Activated CD4-positive, alpha-beta memory T cell treated with anti-CD3 and anti-CD28 coated beads for 36 hours (primary cell): ENCODE results near the gene MX2. TPM values are rescaled to one million over a fixed set of nuclear protein-coding genes. Genes with fewer than 3 reads are reported as not detected.

ENCODE experiments used
- CTCF ChIA-PET: fragments of 350-600 bp; sonication (Branson Sonifier 250); formaldehyde crosslinking; loops from one replicate; lab custom pipeline; 2021; ENCODE audit warnings: antibody characterized with exemption, inconsistent platforms; lab: Charles Lee
- POLR2A ChIA-PET: fragments of 350-600 bp; sonication (Branson Sonifier 250); formaldehyde crosslinking; loops from one replicate; lab custom pipeline; 2021; ENCODE audit warnings: antibody characterized with exemption; lab: Charles Lee
- DNase-seq: peaks from one replicate; pipeline ENCODE4 v3.0.0-alpha.2; 2020
- H3K27ac Mint-ChIP-seq: one replicate; pipeline ENCODE4 v1.8.0; 2021; ENCODE audit warnings: mixed read lengths
- H3K27me3 Mint-ChIP-seq: one replicate; pipeline ENCODE4 v1.8.0; 2021; ENCODE audit warnings: mixed read lengths
- H3K36me3 Mint-ChIP-seq: one replicate; pipeline ENCODE4 v1.8.0; 2021; ENCODE audit warnings: mixed read lengths
- H3K4me1 Mint-ChIP-seq: one replicate; pipeline ENCODE4 v1.8.0; 2021; ENCODE audit warnings: low read depth, mixed read lengths
- H3K4me3 Mint-ChIP-seq: one replicate; pipeline ENCODE4 v1.8.0; 2021; ENCODE audit warnings: mild to moderate bottlenecking, mixed read lengths
- H3K9me3 Mint-ChIP-seq: one replicate; pipeline ENCODE4 v1.8.0; 2021; ENCODE audit warnings: mixed read lengths
- intact Hi-C: fragments of 100-400 bp; cut with micrococcal nuclease; formaldehyde crosslinking; loops from one replicate; pipeline ENCODE4 v1.15.1; 2023
- total RNA-seq, 2 experiments: library from RNA; stranded (reverse); gene quantifications; one replicate each; pipeline ENCODE4 v1.2.3, GENCODE V29; 2021

Gene MX2
- total RNA-seq, 2 experiments from 2014 or later, result 25.3 to 26.9 TPM

DNA sequence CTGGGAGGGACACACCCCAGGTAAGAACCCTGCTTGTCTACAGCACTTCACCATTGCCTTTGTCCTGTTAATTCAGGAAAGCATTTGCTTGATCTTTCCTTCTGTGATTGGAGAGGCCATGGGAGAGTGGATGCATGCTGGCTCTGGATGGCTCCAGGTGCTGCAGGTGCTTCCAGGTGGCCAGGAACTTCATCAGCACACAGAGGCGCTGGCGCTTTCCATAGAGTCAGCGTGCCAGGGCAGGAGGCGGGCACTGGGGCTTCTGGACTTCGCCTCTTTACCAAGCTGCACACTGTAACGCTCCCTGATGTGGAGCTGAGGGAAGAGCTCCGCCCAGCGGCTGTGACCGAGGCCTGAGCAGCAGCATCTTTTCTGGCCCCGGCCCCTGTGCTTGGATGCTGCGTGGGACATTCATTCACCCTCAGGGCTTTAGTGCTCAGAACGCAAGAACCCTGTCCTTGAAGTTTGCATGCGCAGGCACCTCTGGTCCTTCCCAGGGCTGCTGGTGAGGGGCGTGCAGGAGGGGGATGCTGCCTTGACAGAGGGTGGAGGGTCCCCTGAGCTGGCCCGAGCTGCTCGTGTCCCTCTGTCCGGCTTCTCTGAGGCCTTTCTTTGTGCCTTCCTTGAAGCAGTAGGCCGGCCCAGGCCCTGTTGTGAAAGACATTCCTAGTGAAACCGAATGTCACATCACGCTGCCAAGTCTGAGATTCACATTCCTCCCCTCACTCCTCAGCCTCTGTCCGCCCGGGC, 1.6 kb upstream of the MX2 start:
- Mint-ChIP-seq H3K27ac (no peak overlapping the region), H3K4me3 (no peak overlapping the region), H3K27me3 (no peaks in the 10 kb centered on the region), H3K4me1 (peaks cover 38% of the 10 kb centered on the region), H3K9me3 (peaks cover 2% of the 10 kb centered on the region), H3K36me3 (peaks cover 3% of the 10 kb centered on the region)
- POLR2A ChIA-PET, result interaction anchor here (1.9 kb wide), 1 partner anchor 10 kb away, joined by 6 read pairs; no protein-coding TSS in a partner anchor
- intact Hi-C loops, result loop anchor here (10.0 kb wide), 2 partner anchors 75 to 205 kb away; no protein-coding TSS in a partner anchor
- CTCF ChIA-PET, result no interaction called here
- DNase-seq, result no peak

DNA sequence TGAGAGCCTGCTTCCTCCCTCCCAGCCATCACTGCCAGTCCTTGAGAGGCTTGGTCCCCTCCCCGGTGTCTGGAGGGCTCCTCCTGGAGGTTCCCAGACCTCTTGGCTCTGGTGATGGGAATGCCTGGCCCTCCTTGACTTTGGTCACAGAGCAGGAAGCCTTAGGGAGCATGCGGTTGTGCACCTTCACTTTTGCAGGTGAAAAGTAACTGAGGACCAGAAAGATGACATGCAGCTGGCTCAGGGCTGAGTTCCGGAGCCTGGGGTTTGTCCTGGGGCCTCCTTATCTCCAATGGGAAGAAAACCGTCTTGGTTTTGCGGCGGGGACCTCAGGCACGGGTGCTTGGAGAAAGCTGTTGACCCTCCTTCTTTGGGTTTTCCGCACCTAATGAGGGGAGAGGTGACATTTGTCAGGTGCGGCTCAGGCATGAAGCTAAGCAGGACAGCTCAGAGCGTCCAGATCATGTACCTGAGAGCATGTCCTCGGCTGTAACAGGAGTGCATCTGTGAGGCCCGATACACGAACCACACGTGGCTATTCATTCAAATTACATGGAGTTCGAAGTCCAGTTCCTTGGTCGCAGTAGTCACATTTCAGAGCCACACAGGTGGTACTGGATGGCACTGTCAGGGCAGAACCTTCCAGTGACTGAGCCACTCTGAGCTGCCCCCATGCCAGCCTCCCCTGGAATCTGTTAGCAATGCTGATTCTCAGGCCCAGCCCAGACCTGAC, 608 bp upstream of the MX2 start:
- ChIA-PET CTCF (interaction anchor here (0.7 kb wide), 1 partner anchor 14 kb away, joined by 3 read pairs; no protein-coding TSS in a partner anchor), POLR2A (interaction anchor here (1.9 kb wide), 1 partner anchor 9 kb away, joined by 6 read pairs; no protein-coding TSS in a partner anchor)
- intact Hi-C loops, result loop anchor here (10.0 kb wide), 2 partner anchors 76 to 204 kb away; no protein-coding TSS in a partner anchor
- DNase-seq, result no peak
- no peaks in the 10 kb centered on the region for H3K27me3 Mint-ChIP-seq
- peak overlapping the region; percentile 95 for H3K27ac Mint-ChIP-seq
- H3K9me3 Mint-ChIP-seq, result peaks cover 2% of the 10 kb centered on the region
- H3K36me3 Mint-ChIP-seq, result peaks cover 3% of the 10 kb centered on the region
- H3K4me1 Mint-ChIP-seq, result peaks cover 43% of the 10 kb centered on the region
- peak overlapping the region; percentile 84 for H3K4me3 Mint-ChIP-seq

DNA sequence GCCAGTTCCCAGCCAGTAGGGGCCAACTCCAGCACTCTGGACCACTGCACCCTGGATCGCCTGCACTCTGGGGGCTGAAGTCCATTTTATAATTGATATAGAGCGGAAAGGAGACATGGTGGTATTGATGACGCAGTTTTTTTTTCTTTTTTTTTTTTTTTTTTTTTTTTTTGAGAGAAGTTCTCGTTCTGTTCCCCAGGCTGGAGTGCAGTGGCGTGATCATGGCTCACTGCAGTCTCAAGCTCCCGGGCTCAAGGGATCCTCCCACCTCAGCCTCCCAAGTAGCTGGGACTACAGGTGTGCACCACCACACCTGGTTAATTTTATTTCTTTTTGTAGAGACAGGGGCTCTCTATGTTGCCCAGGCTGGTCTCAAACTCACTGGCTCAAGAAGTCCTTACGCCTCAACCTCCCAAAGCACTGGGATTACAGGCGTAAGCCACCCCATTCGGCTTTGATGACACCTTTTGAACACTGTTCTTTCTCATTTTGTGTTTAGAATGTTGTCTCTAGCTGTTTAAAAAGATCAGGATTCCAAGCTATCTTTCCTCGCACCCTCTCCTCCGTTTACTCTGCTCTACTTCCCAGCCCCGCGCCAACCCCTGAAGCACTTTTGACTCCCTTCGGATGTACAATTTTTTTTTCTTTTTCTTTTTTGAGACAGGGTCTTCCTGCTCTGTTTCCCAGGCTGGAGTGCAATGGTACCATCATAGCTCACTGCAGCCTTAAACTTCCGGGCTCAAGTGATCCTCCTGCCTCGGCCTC, 960 bp downstream of the MX2 start:
- ChIA-PET POLR2A (interaction anchor here (0.9 kb wide), 1 partner anchor 64 kb away, joined by 3 read pairs; no protein-coding TSS in a partner anchor), CTCF (no interaction called here)
- peaks cover 2% of the 10 kb centered on the region for H3K9me3 Mint-ChIP-seq
- DNase-seq, result no peak
- no peaks in the 10 kb centered on the region for H3K27me3 Mint-ChIP-seq
- H3K36me3 Mint-ChIP-seq, result peaks cover 3% of the 10 kb centered on the region
- peaks cover 51% of the 10 kb centered on the region for H3K4me1 Mint-ChIP-seq
- intact Hi-C loops, result loop anchor here (1.0 to 10.0 kb wide), 3 partner anchors 64 to 202 kb away; partner anchors contain the start of gene MX1
- peak overlapping the region; percentile 95 for H3K27ac Mint-ChIP-seq
- peak overlapping the region; percentile 84 for H3K4me3 Mint-ChIP-seq

DNA sequence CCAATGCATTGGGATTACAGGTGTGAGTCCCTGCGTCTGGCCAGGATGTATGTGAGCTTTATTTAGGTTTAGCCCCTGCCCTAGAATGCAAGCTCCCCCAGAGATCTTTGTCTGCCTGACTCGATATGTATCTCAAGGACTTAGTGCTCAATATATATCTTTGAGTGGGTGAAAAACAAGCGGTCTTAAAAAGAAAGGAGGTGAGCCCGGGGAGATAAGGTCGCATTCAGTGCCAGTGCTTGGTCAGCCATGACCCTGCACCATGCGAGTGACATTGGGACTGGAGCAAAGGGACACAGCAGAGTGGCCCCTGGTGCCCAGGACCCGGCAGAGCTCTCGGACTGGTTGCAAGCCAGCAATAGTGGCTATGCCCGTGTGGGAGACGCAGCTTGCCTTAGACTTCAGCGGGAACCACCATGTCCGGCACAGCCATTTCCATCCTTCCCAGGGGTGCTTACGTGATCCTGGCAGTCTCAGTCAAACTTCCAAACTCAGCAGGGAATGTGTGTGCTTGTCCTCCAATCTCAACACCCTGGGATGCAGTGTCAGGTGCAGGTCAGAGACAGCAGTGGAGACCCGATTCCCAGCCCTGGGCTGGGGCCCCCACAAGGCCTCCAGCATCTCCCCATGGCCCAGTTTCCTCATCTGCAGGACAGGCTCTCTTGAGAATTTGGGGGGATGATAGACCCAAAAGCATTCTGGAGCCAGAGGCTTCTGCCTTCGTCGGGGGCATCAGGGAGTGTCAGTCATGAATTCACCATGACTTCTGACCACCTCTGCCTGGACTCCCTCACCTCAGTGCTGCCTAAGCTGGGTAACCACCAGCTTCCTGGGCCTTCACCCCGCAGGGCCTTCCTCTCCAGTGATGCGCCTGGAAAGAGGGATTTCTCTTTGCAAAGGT, 1.8 kb downstream of the MX2 start:
- peak overlapping the region; percentile 95 for H3K27ac Mint-ChIP-seq
- H3K4me1 Mint-ChIP-seq, result peaks cover 53% of the 10 kb centered on the region
- H3K4me3 Mint-ChIP-seq, result peak overlapping the region; percentile 84
- ChIA-PET CTCF (no interaction called here), POLR2A (no interaction called here)
- H3K27me3 Mint-ChIP-seq, result no peaks in the 10 kb centered on the region
- DNase-seq, result no peak
- intact Hi-C loops, result loop anchor here (10.0 kb wide), 2 partner anchors 79 to 201 kb away; no protein-coding TSS in a partner anchor
- peaks cover 2% of the 10 kb centered on the region for H3K9me3 Mint-ChIP-seq
- peaks cover 3% of the 10 kb centered on the region for H3K36me3 Mint-ChIP-seq

DNA sequence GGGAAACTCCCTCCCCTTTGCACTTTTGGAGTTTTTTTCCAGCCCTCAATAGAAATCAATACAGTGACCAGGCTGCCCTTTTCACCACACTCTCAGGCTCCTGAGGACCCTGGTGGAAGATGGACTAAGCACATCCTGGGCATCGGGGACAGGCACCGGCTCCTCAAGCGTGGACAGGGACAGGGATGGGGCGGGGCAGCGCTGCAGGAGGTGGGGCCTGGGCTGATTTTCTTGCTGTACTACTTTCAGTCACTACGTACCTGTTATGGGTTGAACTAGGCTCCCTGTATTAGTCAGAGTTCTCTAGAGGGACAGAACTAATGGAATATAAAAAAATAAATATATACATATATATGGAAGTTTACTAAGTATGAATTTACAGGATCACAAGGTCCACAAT, 2.5 kb downstream of the MX2 start:
- POLR2A ChIA-PET, result no interaction called here
- Mint-ChIP-seq H3K27ac (no peak overlapping the region), H3K4me3 (no peak overlapping the region), H3K9me3 (peaks cover 2% of the 10 kb centered on the region), H3K36me3 (peaks cover 3% of the 10 kb centered on the region), H3K27me3 (no peaks in the 10 kb centered on the region), H3K4me1 (peaks cover 60% of the 10 kb centered on the region)
- CTCF ChIA-PET, result no interaction called here
- intact Hi-C loops, result loop anchor here (10.0 kb wide), 2 partner anchors 80 to 200 kb away; no protein-coding TSS in a partner anchor
- peak; percentile 34 for DNase-seq

DNA sequence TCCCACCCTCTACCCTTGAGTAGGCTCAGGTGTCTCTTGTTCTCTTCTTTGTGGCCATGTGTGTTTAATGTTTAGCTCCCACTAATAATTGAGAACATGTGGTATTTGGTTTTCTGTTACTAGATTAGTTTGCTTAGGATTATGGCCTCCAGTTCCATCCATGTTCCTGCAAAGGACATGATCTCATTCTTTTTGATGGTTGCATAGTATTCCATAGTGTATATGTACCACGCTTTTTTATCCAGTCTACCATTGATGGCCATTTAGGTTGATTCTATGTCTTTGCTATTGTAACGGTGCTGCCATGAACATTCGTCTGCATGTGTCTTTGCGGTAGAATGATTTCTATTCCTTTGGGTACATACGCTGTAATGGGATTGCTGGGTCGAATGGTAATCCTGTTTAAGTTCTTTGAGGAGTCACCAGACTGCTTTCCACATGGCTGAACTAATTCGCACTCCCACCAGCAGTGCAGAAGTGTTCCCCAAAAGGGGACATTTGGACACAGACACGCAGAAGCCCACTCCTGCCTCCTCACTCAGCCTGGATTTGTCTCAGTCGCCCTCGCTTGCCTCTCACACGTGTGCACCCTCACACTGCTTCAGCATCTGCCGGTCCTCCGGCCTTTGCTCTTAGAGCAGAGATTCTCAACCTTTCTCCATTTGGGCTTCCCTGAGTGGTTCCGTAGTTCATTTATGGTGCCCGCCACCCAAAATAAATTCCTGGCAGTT, 3.7 kb downstream of the MX2 start:
- H3K9me3 Mint-ChIP-seq, result peaks cover 2% of the 10 kb centered on the region
- no peak overlapping the region for H3K4me3 Mint-ChIP-seq
- POLR2A ChIA-PET, result no interaction called here
- no peak for DNase-seq
- no peaks in the 10 kb centered on the region for H3K27me3 Mint-ChIP-seq
- H3K4me1 Mint-ChIP-seq, result peaks cover 68% of the 10 kb centered on the region
- H3K27ac Mint-ChIP-seq, result no peak overlapping the region
- H3K36me3 Mint-ChIP-seq, result peaks cover 3% of the 10 kb centered on the region
- CTCF ChIA-PET, result no interaction called here
- intact Hi-C loops, result loop anchor here (10.0 kb wide), 2 partner anchors 81 to 199 kb away; no protein-coding TSS in a partner anchor

DNA sequence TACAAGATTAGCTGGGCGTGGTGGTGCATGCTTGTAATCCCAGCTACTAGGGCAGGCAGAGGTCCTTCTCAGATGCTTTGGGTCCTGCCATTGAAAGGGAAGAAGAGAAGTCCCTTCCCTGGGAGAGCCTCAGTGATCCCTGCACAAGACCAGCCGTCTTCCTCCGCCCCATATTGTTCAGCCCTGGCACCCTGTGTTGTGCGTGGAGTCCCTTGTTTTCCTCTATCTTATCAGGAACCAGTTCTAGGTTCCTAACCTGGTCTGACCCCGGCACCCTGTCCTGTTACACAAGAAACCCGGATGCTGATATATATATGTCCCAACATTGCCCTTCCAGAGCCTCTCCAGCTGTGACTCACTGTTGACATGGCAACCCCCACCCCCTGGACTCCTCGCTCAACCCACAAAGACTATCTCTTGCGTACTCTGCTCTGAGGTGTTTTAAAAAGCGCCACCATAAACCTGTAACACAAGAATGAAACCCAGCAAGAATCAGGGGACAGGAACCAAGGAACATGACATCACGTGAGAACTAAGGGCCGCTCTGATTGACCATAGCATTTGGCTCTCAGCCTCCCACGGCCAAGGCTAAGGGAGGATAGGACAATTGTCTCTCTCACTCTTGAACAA, 4.8 kb downstream of the MX2 start:
- Mint-ChIP-seq H3K27me3 (no peaks in the 10 kb centered on the region), H3K36me3 (peaks cover 3% of the 10 kb centered on the region), H3K27ac (no peak overlapping the region), H3K4me1 (peaks cover 75% of the 10 kb centered on the region), H3K4me3 (no peak overlapping the region), H3K9me3 (peaks cover 2% of the 10 kb centered on the region)
- intact Hi-C loops, result loop anchor here (10.0 kb wide), 2 partner anchors 82 to 198 kb away; no protein-coding TSS in a partner anchor
- ChIA-PET CTCF (no interaction called here), POLR2A (no interaction called here)
- peak; percentile 38 for DNase-seq

DNA sequence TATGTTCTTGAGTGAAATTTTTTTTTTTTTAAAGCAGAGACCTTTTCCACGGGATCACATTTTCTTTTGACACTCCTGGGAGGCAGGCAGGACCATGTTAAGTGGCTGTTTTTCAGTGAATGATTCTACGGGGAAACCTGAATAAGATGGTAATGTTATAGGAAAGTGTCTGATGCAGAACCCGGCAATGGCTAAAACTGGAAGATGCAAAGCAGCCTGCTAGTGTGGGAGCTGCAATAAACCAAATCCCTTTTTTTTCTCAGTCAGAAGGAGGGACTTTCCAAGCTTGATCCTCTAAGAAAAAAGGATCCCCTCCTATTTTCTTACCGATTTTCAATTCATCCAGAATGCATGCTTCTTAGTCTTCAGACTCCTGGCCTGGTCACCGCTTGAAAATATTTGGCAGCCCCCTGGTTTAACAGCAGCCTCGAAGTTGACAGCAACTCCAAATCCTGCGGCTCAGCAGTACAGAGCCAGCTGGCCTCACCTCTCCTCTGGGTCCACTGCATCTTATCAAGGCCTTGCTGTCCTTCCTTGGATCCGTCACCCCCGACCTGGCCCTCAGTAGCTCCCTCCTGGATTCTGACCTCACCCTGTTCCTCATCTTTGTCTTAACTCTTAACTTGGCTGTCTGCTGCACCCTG, 5.6 kb downstream of the MX2 start:
- peaks cover 2% of the 10 kb centered on the region for H3K9me3 Mint-ChIP-seq
- CTCF ChIA-PET, result no interaction called here

DNA sequence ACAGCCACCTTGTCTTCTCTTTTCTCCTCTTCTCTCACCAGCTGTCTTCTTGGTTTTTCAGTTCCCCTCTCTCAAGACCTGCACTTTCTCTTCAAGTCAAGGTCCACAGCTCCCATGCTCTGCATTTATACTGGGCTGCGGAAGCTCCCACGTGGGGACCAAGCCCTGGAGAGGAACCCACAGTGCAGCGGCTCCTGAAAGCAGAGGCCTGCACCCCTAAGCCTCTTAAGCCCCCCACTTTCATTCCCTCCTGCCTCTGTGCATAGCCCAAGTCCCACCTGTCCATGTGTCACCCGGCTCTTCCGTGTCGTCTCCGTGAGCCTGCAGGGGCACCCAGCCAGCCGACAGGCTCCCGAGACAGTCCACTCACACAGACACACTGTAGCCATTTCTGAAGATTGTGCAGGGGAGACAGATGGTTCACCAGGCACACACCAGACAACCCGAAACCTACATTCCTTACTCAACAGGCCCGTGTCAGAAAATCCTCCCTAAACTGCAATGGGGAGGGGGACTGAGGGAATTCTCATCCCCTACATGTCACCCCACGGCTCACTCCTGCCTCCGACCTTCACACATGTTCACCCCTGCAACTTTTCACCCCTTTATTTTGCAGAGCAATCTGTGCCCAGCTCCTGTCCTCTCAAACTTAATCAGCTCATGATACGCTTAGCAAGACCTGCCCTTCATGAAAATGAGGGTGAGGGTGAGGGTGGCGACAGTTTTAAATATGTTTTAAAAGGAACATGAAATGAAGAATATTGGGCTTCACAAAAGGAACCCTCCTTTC, 6.3 kb downstream of the MX2 start:
- ChIA-PET CTCF (interaction anchor here (1.0 to 2.4 kb wide), 2 partner anchors 51 to 85 kb away, joined by 3 to 12 read pairs; no protein-coding TSS in a partner anchor), POLR2A (no interaction called here)
- H3K27me3 Mint-ChIP-seq, result no peaks in the 10 kb centered on the region
- no peak overlapping the region for H3K4me3 Mint-ChIP-seq
- no peak for DNase-seq
- H3K27ac Mint-ChIP-seq, result peak overlapping the region; percentile 52
- H3K4me1 Mint-ChIP-seq, result peaks cover 67% of the 10 kb centered on the region
- peaks cover under 1% of the 10 kb centered on the region for H3K36me3 Mint-ChIP-seq
- intact Hi-C loops, result loop anchor here (10.0 kb wide), 2 partner anchors 83 to 197 kb away; no protein-coding TSS in a partner anchor
- H3K9me3 Mint-ChIP-seq, result no peaks in the 10 kb centered on the region

More for the DNA sequence above, 5.6 kb downstream of the MX2 start:
- H3K27ac Mint-ChIP-seq, result peak overlapping the region; percentile 52
- H3K4me3 Mint-ChIP-seq, result no peak overlapping the region
- H3K27me3 Mint-ChIP-seq, result no peaks in the 10 kb centered on the region
- H3K4me1 Mint-ChIP-seq, result peaks cover 73% of the 10 kb centered on the region
- intact Hi-C loops, result loop anchor here (10.0 kb wide), 2 partner anchors 83 to 197 kb away; no protein-coding TSS in a partner anchor
- no peak for DNase-seq
- POLR2A ChIA-PET, result no interaction called here
- H3K36me3 Mint-ChIP-seq, result peaks cover 3% of the 10 kb centered on the region
